Measurements from ENCODE around the gene PACS1.

Gene PACS1

GRCh38 chr11:66204412-66204811 is 134.3 kb downstream of the PACS1 start:
- Histone ChIP-seq H2AFZ (ENCODE audit: low read length) (no peak overlapping the region), H3K36me3 (ENCODE audit: insufficient read depth, low read length) (peaks cover 6% of the 10 kb centered on the region; the same call in 1 of the 2 replicates), H3K9ac (ENCODE audit: low read length) (no peak overlapping the region), H3K9me2 (ENCODE audit: low read depth, low read length) (no peaks in the 10 kb centered on the region), H3K4me2 (ENCODE audit: low read length) (no peak overlapping the region), H3K27ac (ENCODE audit: low read depth, low read length, poor library complexity, severe bottlenecking) (no peak overlapping the region), H3K79me2 (ENCODE audit: insufficient read depth, low read length) (no peaks in the 10 kb centered on the region), H3K4me1 (ENCODE audit: insufficient read depth, low read length, severe bottlenecking) (no peaks in the 10 kb centered on the region), H4K20me1 (ENCODE audit: insufficient read depth, low read length) (no peaks in the 10 kb centered on the region), H3K27me3 (ENCODE audit: insufficient read depth, low read length) (no peaks in the 10 kb centered on the region), H3F3A (ENCODE audit: insufficient read depth, low read length) (no peaks in the 10 kb centered on the region), H3K9me3 (ENCODE audit: low read length) (peaks cover 2% of the 10 kb centered on the region; the same call in 1 of the 2 replicates), H3K4me3 (ENCODE audit: low read depth, low read length, poor library complexity, severe bottlenecking) (no peak overlapping the region)
- TF ChIP-seq EZH2 (IDR thresholded peaks at IDR 0.05; ENCODE audit: borderline replicate concordance, low read length), result no peak
- TF ChIP-seq, protein P1, sequence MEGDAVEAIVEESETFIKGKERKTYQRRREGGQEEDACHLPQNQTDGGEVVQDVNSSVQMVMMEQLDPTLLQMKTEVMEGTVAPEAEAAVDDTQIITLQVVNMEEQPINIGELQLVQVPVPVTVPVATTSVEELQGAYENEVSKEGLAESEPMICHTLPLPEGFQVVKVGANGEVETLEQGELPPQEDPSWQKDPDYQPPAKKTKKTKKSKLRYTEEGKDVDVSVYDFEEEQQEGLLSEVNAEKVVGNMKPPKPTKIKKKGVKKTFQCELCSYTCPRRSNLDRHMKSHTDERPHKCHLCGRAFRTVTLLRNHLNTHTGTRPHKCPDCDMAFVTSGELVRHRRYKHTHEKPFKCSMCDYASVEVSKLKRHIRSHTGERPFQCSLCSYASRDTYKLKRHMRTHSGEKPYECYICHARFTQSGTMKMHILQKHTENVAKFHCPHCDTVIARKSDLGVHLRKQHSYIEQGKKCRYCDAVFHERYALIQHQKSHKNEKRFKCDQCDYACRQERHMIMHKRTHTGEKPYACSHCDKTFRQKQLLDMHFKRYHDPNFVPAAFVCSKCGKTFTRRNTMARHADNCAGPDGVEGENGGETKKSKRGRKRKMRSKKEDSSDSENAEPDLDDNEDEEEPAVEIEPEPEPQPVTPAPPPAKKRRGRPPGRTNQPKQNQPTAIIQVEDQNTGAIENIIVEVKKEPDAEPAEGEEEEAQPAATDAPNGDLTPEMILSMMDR (IDR thresholded peaks at IDR 0.05; ENCODE audit: low read length), result no peak

DNA sequence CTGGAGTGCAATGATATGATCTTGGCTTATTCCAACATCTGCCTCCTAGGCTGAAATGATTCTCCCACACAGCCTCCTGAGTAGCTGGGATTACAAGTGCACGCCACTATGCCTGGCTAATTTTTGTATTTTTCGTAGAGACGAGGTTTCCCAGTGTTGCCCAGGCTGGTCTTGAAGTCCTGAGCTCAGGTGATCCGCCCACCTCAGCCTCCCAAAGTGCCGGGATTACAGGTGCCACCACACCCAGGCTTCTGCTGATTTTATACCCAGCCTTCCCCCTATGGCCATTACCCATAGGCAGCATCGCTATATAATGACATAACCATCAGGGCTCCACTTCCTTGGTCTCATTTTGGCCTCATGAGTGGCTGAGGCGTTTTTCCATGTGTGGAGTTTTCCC is 137.7 kb downstream of the PACS1 start:
- Histone ChIP-seq H3K4me1 (ENCODE audit: insufficient read depth, low read length, severe bottlenecking) (no peaks in the 10 kb centered on the region), H3K27me3 (ENCODE audit: insufficient read depth, low read length) (no peaks in the 10 kb centered on the region), H3F3A (ENCODE audit: insufficient read depth, low read length) (no peaks in the 10 kb centered on the region), H3K36me3 (ENCODE audit: insufficient read depth, low read length) (peaks cover 23% of the 10 kb centered on the region), H3K9me3 (ENCODE audit: low read length) (no peaks in the 10 kb centered on the region; the same call in 1 of the 2 replicates), H2AFZ (ENCODE audit: low read length) (no peak overlapping the region), H3K4me2 (ENCODE audit: low read length) (no peak overlapping the region), H3K9me2 (ENCODE audit: low read depth, low read length) (no peaks in the 10 kb centered on the region), H3K27ac (ENCODE audit: low read depth, low read length, poor library complexity, severe bottlenecking) (no peak overlapping the region), H4K20me1 (ENCODE audit: insufficient read depth, low read length) (no peaks in the 10 kb centered on the region), H3K79me2 (ENCODE audit: insufficient read depth, low read length) (no peaks in the 10 kb centered on the region), H3K9ac (ENCODE audit: low read length) (no peak overlapping the region), H3K4me3 (ENCODE audit: low read depth, low read length, poor library complexity, severe bottlenecking) (no peak overlapping the region)
- TF ChIP-seq EZH2 (IDR thresholded peaks at IDR 0.05; ENCODE audit: borderline replicate concordance, low read length), result no peak
- TF ChIP-seq, protein P1 (IDR thresholded peaks at IDR 0.05; ENCODE audit: low read length), result no peak

DNA sequence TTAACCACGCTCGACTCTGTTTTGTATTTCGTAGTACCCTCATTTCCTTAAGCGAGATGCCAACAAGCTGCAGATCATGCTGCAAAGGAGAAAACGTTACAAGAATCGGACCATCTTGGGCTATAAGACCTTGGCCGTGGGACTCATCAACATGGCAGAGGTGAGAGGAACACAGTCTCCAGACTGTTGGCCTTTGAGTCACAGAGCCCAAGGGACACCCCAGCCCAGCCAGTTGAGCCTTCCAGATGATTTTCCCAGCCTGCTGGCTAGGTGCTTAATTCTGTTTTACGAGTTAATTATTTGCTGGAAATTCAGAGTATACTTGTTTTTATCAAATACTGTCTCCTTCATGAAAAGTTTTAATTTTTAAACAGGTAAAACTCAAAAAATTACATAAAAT is 141.0 kb downstream of the PACS1 start:
- no peak overlapping the region for H2AFZ ChIP-seq (ENCODE audit: low read length)
- peaks cover 31% of the 10 kb centered on the region for H3K36me3 ChIP-seq (ENCODE audit: insufficient read depth, low read length)

More for the DNA sequence above, 141.0 kb downstream of the PACS1 start:
- H3K9me3 ChIP-seq (ENCODE audit: low read length), result no peaks in the 10 kb centered on the region
- H3K4me1 ChIP-seq (ENCODE audit: insufficient read depth, low read length, severe bottlenecking), result no peaks in the 10 kb centered on the region
- no peaks in the 10 kb centered on the region for H3K79me2 ChIP-seq (ENCODE audit: insufficient read depth, low read length)
- no peaks in the 10 kb centered on the region for H4K20me1 ChIP-seq (ENCODE audit: insufficient read depth, low read length)
- H3K4me2 ChIP-seq (ENCODE audit: low read length), result no peak overlapping the region
- no peaks in the 10 kb centered on the region for H3F3A ChIP-seq (ENCODE audit: insufficient read depth, low read length)
- no peak overlapping the region for H3K27ac ChIP-seq (ENCODE audit: low read depth, low read length, poor library complexity, severe bottlenecking)
- H3K9me2 ChIP-seq (ENCODE audit: low read depth, low read length), result no peaks in the 10 kb centered on the region
- no peaks in the 10 kb centered on the region for H3K27me3 ChIP-seq (ENCODE audit: insufficient read depth, low read length)
- no peak overlapping the region for H3K4me3 ChIP-seq (ENCODE audit: low read depth, low read length, poor library complexity, severe bottlenecking)
- TF ChIP-seq, protein P1 (IDR thresholded peaks at IDR 0.05; ENCODE audit: low read length), result no peak
- TF ChIP-seq EZH2 (IDR thresholded peaks at IDR 0.05; ENCODE audit: borderline replicate concordance, low read length), result no peak
- no peak overlapping the region for H3K9ac ChIP-seq (ENCODE audit: low read length)

All from OCI-LY1 (cell line).